ENCODE results near the gene RNH1.

GRCh38 chr11:488579-488978, 18.5 kb downstream of the RNH1 start:
- TF ChIP-seq POLR2A (IDR thresholded peaks at IDR 0.05; ENCODE audit: low read length), result no peak
- no peak for TF ChIP-seq GATA1 (IDR thresholded peaks at IDR 0.05; ENCODE audit: low read depth, low read length)

All from erythroblast (primary cell).